K562 (cell line): Measurements from ENCODE around the gene ARID3B.

ENCODE experiments used
- EP300 ChIP-seq: IDR thresholded peaks from 2 replicates; pipeline ENCODE4 v1.6.1; 2012; ENCODE audit warnings: low read length, improper control_type of control experiment
- POLR2AphosphoS5 ChIP-seq: IDR thresholded peaks from 2 replicates; pipeline ENCODE4 v1.6.1; 2011; ENCODE audit warnings: mild to moderate bottlenecking, low read depth, low read length, moderate library complexity; ENCODE audit not compliant: control insufficient read depth, insufficient read depth
- ZNF263 ChIP-seq: sonication (generic); formaldehyde crosslinking; IDR thresholded peaks from 2 replicates; pipeline ENCODE4 v1.8.0; 2022; ENCODE audit warnings: mild to moderate bottlenecking, missing genetic modification reagents, borderline replicate concordance

DNA sequence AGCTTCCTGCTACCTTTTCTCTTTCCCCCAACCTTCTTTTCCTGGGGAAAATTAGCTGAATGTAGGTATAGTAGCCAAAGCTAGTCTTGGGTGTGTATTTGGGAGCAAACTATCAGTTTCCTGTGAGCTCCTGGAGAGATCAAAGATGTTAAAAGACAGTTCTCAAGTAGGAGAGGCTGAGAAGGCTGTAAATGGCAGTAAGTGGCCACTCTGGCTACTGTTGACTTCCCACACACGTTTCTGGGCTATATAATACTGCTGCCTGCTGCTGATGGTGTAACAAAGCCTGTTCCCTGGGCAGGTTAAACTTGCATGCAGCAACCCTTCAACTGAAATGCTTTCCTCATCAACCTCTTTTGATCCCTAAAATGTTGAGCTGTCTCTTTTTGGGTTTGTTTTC is 27.6 kb downstream of the ARID3B start:
- TF ChIP-seq ZNF263 (CRISPR knock-in tag) (no peak), POLR2AphosphoS5 (no peak), EP300 (no peak)
